ENCODE results near the gene DALRD3. TPM values are rescaled to one million over a fixed set of nuclear protein-coding genes. Genes with fewer than 3 reads are reported as not detected.
"Not testable (repeated sequence)": the region's sequence is repeated elsewhere in the genome, so short reads cannot be mapped to it uniquely, and the experiment has no call there.

DALRD3 gene
- total and polyA plus RNA-seq, 2 of the 8 experiments (the other 6 are each of a cell fraction or from before 2014, with no cell fraction given), result 30.4 to 86.5 TPM

- TF ChIP-seq NANOG (IDR thresholded peaks at IDR 0.05; ENCODE audit: insufficient read depth, low read depth, low read length, poor library complexity, severe bottlenecking), result no peak
- no peak for TF ChIP-seq SIN3A (conservative IDR thresholded peaks at IDR 0.05 in 1 of 2, IDR thresholded peaks at IDR 0.05 in 1 of 2; ENCODE audit: low read depth in 1 of 2, low read length in 2 of 2)
- no peak for TF ChIP-seq CBX5 (IDR thresholded peaks at IDR 0.05; ENCODE audit: low read depth, low read length)
- TF ChIP-seq KDM4A (IDR thresholded peaks at IDR 0.05; ENCODE audit: low read depth, low read length, severe bottlenecking), result no peak
- no peak for TF ChIP-seq EP300 (IDR thresholded peaks at IDR 0.05; ENCODE audit: borderline replicate concordance in 1 of 2, low read depth in 2 of 2, low read length in 2 of 2)
- no peak for TF ChIP-seq CHD1 (IDR thresholded peaks at IDR 0.05; ENCODE audit: low read depth, low read length)
- no peak for TF ChIP-seq EGR1 (IDR thresholded peaks at IDR 0.05; ENCODE audit: borderline replicate concordance, low read depth, low read length)
- no peak for TF ChIP-seq CTBP2 (IDR thresholded peaks at IDR 0.05; ENCODE audit: borderline replicate concordance, insufficient read depth, insufficient read length, low read length)
Measured at GRCh38 chr3:49009396-49009795, 9.0 kb downstream of the DALRD3 start (continued).

GRCh38 chr3:49008627-49009026 is 9.8 kb downstream of the DALRD3 start:
- peaks cover 11 to 54% of the 10 kb centered on the region in 2 experiments for H3K79me2 ChIP-seq (ENCODE audit: control insufficient read depth in 1 of 2, insufficient read depth in 2 of 2, low read length in 2 of 2)
- H3K18ac ChIP-seq (ENCODE audit: extremely low read depth, low read length); H3K14ac ChIP-seq (ENCODE audit: insufficient read length); H3K23ac ChIP-seq (ENCODE audit: insufficient read length); H3K9me3 ChIP-seq (ENCODE audit: insufficient read depth in 2 of 2, low read depth in 1 of 2, low read length in 1 of 2); H3K4ac ChIP-seq (replicated peaks; ENCODE audit: insufficient read length, low read depth, low read length); H2BK120ac ChIP-seq (replicated peaks; ENCODE audit: low read depth, low read length); H3K27me3 ChIP-seq (replicated peaks in 1 of 4; ENCODE audit: control insufficient read depth in 3 of 4, extremely low read depth in 1 of 4, insufficient read depth in 3 of 4, low read length in 3 of 4); H2AK5ac ChIP-seq (ENCODE audit: low read depth, low read length); H3K56ac ChIP-seq (replicated peaks; ENCODE audit: insufficient read length, low read depth, low read length); H2BK5ac ChIP-seq (ENCODE audit: low read depth, low read length); H2BK12ac ChIP-seq (ENCODE audit: low read depth, low read length); DNase-seq (ENCODE audit: low read depth in 1 of 2, low spot score in 2 of 2); H4K91ac ChIP-seq (replicated peaks; ENCODE audit: insufficient read length, low read length); H2AFZ ChIP-seq (ENCODE audit: low read length); H4K8ac ChIP-seq (ENCODE audit: extremely low read depth, insufficient read depth, low read length); H2BK20ac ChIP-seq (ENCODE audit: low read length); H3K27ac ChIP-seq (ENCODE audit: low read depth, low read length); H2BK15ac ChIP-seq (ENCODE audit: low read length); FAIRE-seq; H4K5ac ChIP-seq (ENCODE audit: insufficient read length, low read depth, low read length): not testable (repeated sequence)
- peak overlapping the region; percentile 66 to 90 (median 75); a peak in 7 of 8 replicates for H3K4me3 ChIP-seq (ENCODE audit: extremely low read depth in 1 of 4, insufficient read depth in 2 of 4, low read depth in 3 of 4, low read length in 4 of 4)
- H4K20me1 ChIP-seq (replicated peaks in 1 of 2; ENCODE audit: control insufficient read depth in 1 of 2, insufficient read depth in 2 of 2, low read length in 2 of 2), result peaks cover 24 to 34% of the 10 kb centered on the region in 2 experiments
- H3K4me1 ChIP-seq (replicated peaks in 1 of 4; ENCODE audit: control insufficient read depth in 3 of 4, insufficient read depth in 4 of 4, low read length in 3 of 4), result peaks cover 0 to 12% (median 6%) of the 10 kb centered on the region in 4 experiments; a peak in 5 of 7 replicates
- peak overlapping the region in 3 of 4 experiments; percentile 31 to 53 (median 44); a peak in 5 of 7 replicates for H3K9ac ChIP-seq (replicated peaks in 1 of 4; ENCODE audit: extremely low read depth in 1 of 4, low read depth in 3 of 4, low read length in 3 of 4)
- 89% methylated on average over 5 of the region's 5 CpGs; no CpG with 5 or more reads in 1 of the 2 experiments for WGBS, 2 experiments (ENCODE audit: extremely low coverage in 1 of 2, insufficient coverage in 1 of 2, insufficient read length in 1 of 2, insufficient replicate concordance in 2 of 2, low coverage in 1 of 2, low lambda C conversion rate in 2 of 2, missing lambda C conversion rate in 1 of 2)
- ChIA-PET CTCF (ENCODE audit: partially characterized antibody) (interaction anchor here (5.0 to 24.3 kb wide), 2 partner anchors 13 to 18 kb away, joined by 36 to 467 read pairs; partner anchors contain the start of genes NDUFAF3 and P4HTM), POLR2A (ENCODE audit: partially characterized antibody) (interaction anchor here (0.9 to 38.8 kb wide), 9 partner anchors 4 to 346 kb away, joined by 3 to 1518 read pairs (median 7); partner anchors contain the start of genes CELSR3, DALRD3, IMPDH2 and LAMB2)
- H3K23me2 ChIP-seq (ENCODE audit: low read depth, low read length), result peaks cover 14% of the 10 kb centered on the region
- H3K79me1 ChIP-seq (ENCODE audit: low read depth, low read length), result peaks cover 19% of the 10 kb centered on the region
- peaks cover 4 to 29% (median 13%) of the 10 kb centered on the region in 4 experiments for H3K36me3 ChIP-seq (ENCODE audit: control insufficient read depth in 2 of 4, insufficient read depth in 4 of 4, low read length in 3 of 4)
- peak overlapping the region; percentile 86 to 95 for H3K4me2 ChIP-seq (ENCODE audit: insufficient read depth in 1 of 2, low read depth in 2 of 2, low read length in 2 of 2)
